RWPE2 (cell line): ENCODE results near the gene ADAM11.
"Not testable (repeated sequence)": the region's sequence is repeated elsewhere in the genome, so short reads cannot be mapped to it uniquely, and the experiment has no call there.

ENCODE experiments used
- ATAC-seq: fragments of 200-7000 bp; cut with Tn5 transposase; 3 replicates; pipeline ENCODE4 v1.9.1; 2021; ENCODE audit warnings: low read depth
- DNase-seq: peaks from one replicate; pipeline ENCODE4 v3.0.0-alpha.2; 2020; ENCODE audit warnings: low spot score
- H3K27ac ChIP-seq: fragments of 450-650 bp; 2 replicates; pipeline ENCODE4 v1.5.1; 2017; ENCODE audit warnings: mild to moderate bottlenecking; ENCODE audit not compliant: poor library complexity, severe bottlenecking
- H3K27me3 ChIP-seq: fragments of 250-450 bp; sonication (Bioruptor Pico); 2 replicates; pipeline ENCODE4 v1.5.1; 2021; ENCODE audit warnings: mild to moderate bottlenecking, moderate library complexity; ENCODE audit not compliant: insufficient read depth, poor library complexity, severe bottlenecking
- H3K36me3 ChIP-seq: fragments of 250-450 bp; sonication (Bioruptor Pico); 2 replicates; pipeline ENCODE4 v1.5.1; 2020; ENCODE audit warnings: low read depth, mild to moderate bottlenecking, moderate library complexity
- H3K4me1 ChIP-seq: fragments of 250-450 bp; sonication (Bioruptor Pico); 2 replicates; pipeline ENCODE4 v1.5.1; 2021; ENCODE audit warnings: mild to moderate bottlenecking, moderate library complexity; ENCODE audit not compliant: insufficient read depth, poor library complexity, severe bottlenecking
- H3K4me3 ChIP-seq: fragments of 250-450 bp; sonication (Bioruptor Pico); 2 replicates; pipeline ENCODE4 v1.5.1; 2021; ENCODE audit warnings: mild to moderate bottlenecking, moderate library complexity; ENCODE audit not compliant: severe bottlenecking
- H3K9me3 ChIP-seq: fragments of 250-450 bp; sonication (Bioruptor Pico); 2 replicates; pipeline ENCODE4 v1.5.1; 2021; ENCODE audit warnings: mild to moderate bottlenecking, moderate library complexity; ENCODE audit not compliant: severe bottlenecking
- TF ChIP-seq, protein P1 (sequence below): fragments of 450-650 bp; IDR thresholded peaks from one replicate; pipeline ENCODE4 v1.5.1; 2017; ENCODE audit warnings: mild to moderate bottlenecking, moderate library complexity; ENCODE audit not compliant: poor library complexity, severe bottlenecking

The ADAM11 gene

GRCh38 chr17:44820631-44821212 lies 61.9 kb downstream of the ADAM11 start:
- Histone ChIP-seq H3K36me3 (peaks cover 15% of the 10 kb centered on the region; the same call in 1 of the 2 replicates), H3K4me3 (no peak overlapping the region), H3K9me3 (no peaks in the 10 kb centered on the region), H3K4me1 (peaks cover 28% of the 10 kb centered on the region), H3K27ac (peak overlapping the region; percentile 95), H3K27me3 (no peaks in the 10 kb centered on the region)
- ATAC-seq: peak; percentile 100
- no peak for DNase-seq
- TF ChIP-seq, protein P1, sequence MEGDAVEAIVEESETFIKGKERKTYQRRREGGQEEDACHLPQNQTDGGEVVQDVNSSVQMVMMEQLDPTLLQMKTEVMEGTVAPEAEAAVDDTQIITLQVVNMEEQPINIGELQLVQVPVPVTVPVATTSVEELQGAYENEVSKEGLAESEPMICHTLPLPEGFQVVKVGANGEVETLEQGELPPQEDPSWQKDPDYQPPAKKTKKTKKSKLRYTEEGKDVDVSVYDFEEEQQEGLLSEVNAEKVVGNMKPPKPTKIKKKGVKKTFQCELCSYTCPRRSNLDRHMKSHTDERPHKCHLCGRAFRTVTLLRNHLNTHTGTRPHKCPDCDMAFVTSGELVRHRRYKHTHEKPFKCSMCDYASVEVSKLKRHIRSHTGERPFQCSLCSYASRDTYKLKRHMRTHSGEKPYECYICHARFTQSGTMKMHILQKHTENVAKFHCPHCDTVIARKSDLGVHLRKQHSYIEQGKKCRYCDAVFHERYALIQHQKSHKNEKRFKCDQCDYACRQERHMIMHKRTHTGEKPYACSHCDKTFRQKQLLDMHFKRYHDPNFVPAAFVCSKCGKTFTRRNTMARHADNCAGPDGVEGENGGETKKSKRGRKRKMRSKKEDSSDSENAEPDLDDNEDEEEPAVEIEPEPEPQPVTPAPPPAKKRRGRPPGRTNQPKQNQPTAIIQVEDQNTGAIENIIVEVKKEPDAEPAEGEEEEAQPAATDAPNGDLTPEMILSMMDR: no peak

GRCh38 chr17:44825236-44825635 lies 66.4 kb downstream of the ADAM11 start:
- H3K9me3 ChIP-seq, DNase-seq, ATAC-seq, H3K4me3 ChIP-seq, H3K27ac ChIP-seq, H3K27me3 ChIP-seq, H3K36me3 ChIP-seq: not testable (repeated sequence)
- H3K4me1 ChIP-seq: peaks cover 25% of the 10 kb centered on the region

DNA sequence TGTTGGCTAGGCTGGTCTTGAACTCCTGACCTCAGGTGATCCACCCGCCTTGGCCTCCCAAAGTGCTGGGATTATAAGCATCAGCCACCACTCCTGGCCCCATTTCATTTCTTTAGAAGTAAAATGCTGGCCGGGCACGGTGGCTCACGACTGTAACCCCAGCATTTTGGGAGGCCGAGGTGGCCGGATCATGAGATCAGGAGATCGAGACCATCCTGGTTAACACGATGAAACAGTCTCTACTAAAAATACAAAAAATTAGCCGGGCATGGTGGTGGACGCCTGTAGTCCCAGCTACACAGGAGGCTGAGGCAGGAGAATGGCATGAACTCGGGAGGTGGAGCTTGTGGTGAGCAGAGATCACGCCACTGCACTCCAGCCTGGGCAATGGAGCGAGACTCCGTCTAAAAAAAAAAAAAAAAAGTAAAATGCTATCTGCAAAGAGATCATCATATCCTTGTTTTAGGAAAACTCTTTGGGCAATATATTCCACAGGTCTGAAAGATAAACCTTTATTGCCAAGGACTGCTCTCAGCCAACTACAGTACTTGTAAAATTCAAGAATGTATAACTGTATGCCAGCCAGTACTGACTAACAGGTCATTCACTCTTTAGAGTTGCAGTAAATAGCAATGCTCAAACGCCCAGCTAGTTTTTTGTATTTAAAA lies 67.5 kb downstream of the ADAM11 start:
- DNase-seq (no peak), ATAC-seq (no peak)
- Histone ChIP-seq H3K4me3 (no peak overlapping the region), H3K27me3 (no peaks in the 10 kb centered on the region), H3K4me1 (peaks cover 19% of the 10 kb centered on the region), H3K36me3 (0 out of 2 replicates have a peak, but pooled peaks cover 3% of the 10 kb centered on the region), H3K9me3 (no peaks in the 10 kb centered on the region), H3K27ac (peak overlapping the region; percentile 61)
- TF ChIP-seq, protein P1: no peak

- ATAC-seq (peak; percentile 56), DNase-seq (no peak)
- H3K27me3 ChIP-seq: no peaks in the 10 kb centered on the region
- peaks cover 15% of the 10 kb centered on the region for H3K4me1 ChIP-seq
- H3K36me3 ChIP-seq: no peaks in the 10 kb centered on the region
- peak overlapping the region; percentile 61 for H3K27ac ChIP-seq
- peak overlapping the region; percentile 89 for H3K4me3 ChIP-seq
- H3K9me3 ChIP-seq: no peaks in the 10 kb centered on the region
- TF ChIP-seq, protein P1: no peak
Measured at GRCh38 chr17:44827863-44828262, 69.1 kb downstream of the ADAM11 start.

GRCh38 chr17:44828919-44829522 lies 70.2 kb downstream of the ADAM11 start:
- H3K27me3 ChIP-seq: no peaks in the 10 kb centered on the region
- no peaks in the 10 kb centered on the region for H3K36me3 ChIP-seq
- peaks cover 13% of the 10 kb centered on the region for H3K4me1 ChIP-seq
- DNase-seq (no peak), ATAC-seq (peak; percentile 6; the same call in 1 of the 3 replicates)
- H3K27ac ChIP-seq: peak overlapping the region; percentile 61
- TF ChIP-seq, protein P1: no peak
- peak overlapping the region; percentile 89 for H3K4me3 ChIP-seq
- no peaks in the 10 kb centered on the region for H3K9me3 ChIP-seq
